Uterus (tissue), 4 donors: ENCODE measurements around the gene ALOX12B. TPM values are rescaled to one million over a fixed set of nuclear protein-coding genes. Genes with fewer than 3 reads are reported as not detected.

Experiments used
- DNase-seq, 2 donors: peaks; one replicate each; pipeline ENCODE4 v3.0.0-alpha.2; 2019 to 2020
- H3K27ac ChIP-seq, 2 donors: fragments of 200-600 bp; sonication (generic); 1 replicate in 1 of 2; 2 replicates in 1 of 2; pipeline ENCODE4 v1.5.1; 2016 to 2018
- H3K27me3 ChIP-seq, 2 donors: fragments of 200-600 bp; sonication (generic); one replicate each; pipeline ENCODE4 v1.5.1; 2018 to 2019; ENCODE audit warnings: control low read depth in 1 of 2
- H3K36me3 ChIP-seq, 2 donors: fragments of 200-600 bp; sonication (generic); one replicate each; pipeline ENCODE4 v1.5.1; 2019; ENCODE audit warnings: control low read depth in 1 of 2
- H3K4me1 ChIP-seq, 2 donors: fragments of 200-600 bp; sonication (generic); one replicate each; pipeline ENCODE4 v1.5.1; 2018 to 2019; ENCODE audit warnings: control low read depth in 1 of 2
- H3K4me3 ChIP-seq, 2 donors: fragments of 200-600 bp; sonication (generic); 1 replicate in 1 of 2; 2 replicates in 1 of 2; pipeline ENCODE4 v1.5.1; 2018 to 2019; ENCODE audit warnings: mild to moderate bottlenecking in 1 of 2
- H3K9me3 ChIP-seq, 2 donors: fragments of 200-600 bp; sonication (generic); one replicate each; pipeline ENCODE4 v1.5.1; 2019; ENCODE audit warnings: control low read depth in 1 of 2
- CTCF ChIP-seq, 4 experiments: fragments of 200-600 bp in 2 of 4; fragments of 450-650 bp in 2 of 4; sonication (generic) in 2 of 4; IDR thresholded peaks; one replicate each; pipeline ENCODE4 v1.5.1; 2016 to 2019; ENCODE audit warnings: antibody characterized with exemption in 4 of 4, mild to moderate bottlenecking in 2 of 4, moderate library complexity in 1 of 4
- POLR2A ChIP-seq, 2 donors: fragments of 450-650 bp; IDR thresholded peaks; one replicate each; pipeline ENCODE4 v1.6.1; 2016; ENCODE audit warnings: antibody characterized with exemption in 2 of 2, mild to moderate bottlenecking in 1 of 2, moderate library complexity in 1 of 2
- intact Hi-C: fragments of 100-400 bp; cut with DNase I; formaldehyde crosslinking; loops from one replicate; pipeline ENCODE4 v1.15.1; 2023; ENCODE audit warnings: low total_unique reads
- total RNA-seq, 4 donors: library from RNA; depleted of rRNA in 3 of 4; stranded (reverse); fragments of >200 nt in 3 of 4; gene quantifications; one replicate each; pipeline versions ENCODE4 v1.1.0 to v1.2.4, GENCODE V29; 2014 to 2023
- donor health status: DM: yes; HTN: yes; CAD: no.

The ALOX12B gene
- total RNA-seq, 4 donors from 2014 or later = not detected

GRCh38 chr17:8087952-8088230, 375 bp upstream of the ALOX12B start:
- Histone ChIP-seq H3K4me3 (no peak overlapping the region), H3K27ac (no peak overlapping the region), H3K27me3 (no peaks in the 10 kb centered on the region), H3K36me3 (no peaks in the 10 kb centered on the region), H3K9me3 (no peaks in the 10 kb centered on the region), H3K4me1 (no peaks in the 10 kb centered on the region)
- intact Hi-C loops = no loop called here
- TF ChIP-seq POLR2A (IDR thresholded peaks at IDR 0.05) (no peak), CTCF (IDR thresholded peaks at IDR 0.05) (no peak)
- DNase-seq = no peak

DNA sequence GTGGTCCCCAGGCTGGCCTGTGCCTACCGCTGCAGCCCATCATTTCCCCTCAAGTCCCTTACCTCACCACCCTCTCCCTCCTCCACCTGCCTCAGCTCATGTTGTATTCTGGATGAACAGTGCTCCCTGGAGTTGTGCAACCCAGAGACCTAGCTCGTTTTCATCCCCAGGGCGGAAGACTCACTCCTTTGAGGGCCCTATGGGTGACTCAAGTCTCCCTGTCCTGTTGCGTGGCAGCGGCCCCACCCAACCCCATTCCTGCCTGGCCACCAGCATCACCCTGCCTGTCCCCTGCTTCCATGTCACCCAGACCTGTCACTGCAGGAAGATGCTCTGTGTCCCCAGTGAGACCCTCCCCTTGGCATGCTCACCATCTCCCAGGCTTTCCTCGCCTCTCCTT, 3.3 kb downstream of the ALOX12B start:
- intact Hi-C loops = no loop called here
- Histone ChIP-seq H3K9me3 (no peaks in the 10 kb centered on the region), H3K27ac (no peak overlapping the region), H3K4me3 (no peak overlapping the region), H3K27me3 (no peaks in the 10 kb centered on the region), H3K36me3 (no peaks in the 10 kb centered on the region), H3K4me1 (peaks cover 0 to 4% of the 10 kb centered on the region in 2 donors)
- DNase-seq = no peak
- TF ChIP-seq CTCF (IDR thresholded peaks at IDR 0.05) (no peak), POLR2A (IDR thresholded peaks at IDR 0.05) (no peak)

DNA sequence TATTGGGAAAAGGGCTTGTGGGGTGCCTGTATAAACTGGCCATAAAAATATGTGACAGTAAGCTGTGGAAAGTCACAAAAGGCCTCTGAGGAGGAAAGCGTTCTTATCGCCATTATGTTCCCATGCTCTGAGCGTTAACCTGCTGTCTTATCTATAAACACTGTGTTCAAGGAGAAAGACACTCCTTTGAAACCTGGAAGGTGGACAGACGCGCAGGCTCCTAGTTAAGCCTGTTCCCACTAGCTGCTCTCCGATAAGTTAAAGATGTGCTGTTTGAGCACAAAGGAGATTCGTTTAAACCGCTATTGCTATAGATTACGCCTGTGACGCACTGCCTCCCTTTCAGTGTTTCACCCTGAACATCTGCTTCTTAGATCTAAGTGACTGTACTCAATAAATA, 5.2 kb downstream of the ALOX12B start:
- DNase-seq = no peak
- Histone ChIP-seq H3K27ac (no peak overlapping the region), H3K4me1 (peaks cover 0 to 7% of the 10 kb centered on the region in 2 donors), H3K4me3 (no peak overlapping the region), H3K27me3 (peaks cover 0 to 4% of the 10 kb centered on the region in 2 donors), H3K36me3 (no peaks in the 10 kb centered on the region), H3K9me3 (no peaks in the 10 kb centered on the region)
- intact Hi-C loops = no loop called here
- TF ChIP-seq POLR2A (IDR thresholded peaks at IDR 0.05) (no peak), CTCF (IDR thresholded peaks at IDR 0.05) (no peak)

GRCh38 chr17:8081876-8082275, 5.6 kb downstream of the ALOX12B start:
- no peaks in the 10 kb centered on the region for H3K36me3 ChIP-seq
- peaks cover 0 to 7% of the 10 kb centered on the region in 2 donors for H3K4me1 ChIP-seq
- DNase-seq = no peak
- H3K27ac ChIP-seq = no peak overlapping the region
- H3K9me3 ChIP-seq = no peaks in the 10 kb centered on the region
- no peak overlapping the region for H3K4me3 ChIP-seq
- TF ChIP-seq POLR2A (IDR thresholded peaks at IDR 0.05) = no peak
- peaks cover 0 to 4% of the 10 kb centered on the region in 2 donors for H3K27me3 ChIP-seq
- intact Hi-C loops = no loop called here

GRCh38 chr17:8080799-8081219, 6.7 kb downstream of the ALOX12B start:
- peaks cover 0 to 7% of the 10 kb centered on the region in 2 donors for H3K4me1 ChIP-seq
- intact Hi-C loops = no loop called here
- no peak overlapping the region for H3K27ac ChIP-seq
- H3K36me3 ChIP-seq = no peaks in the 10 kb centered on the region
- DNase-seq = no peak
- no peak for TF ChIP-seq CTCF (IDR thresholded peaks at IDR 0.05)
- TF ChIP-seq POLR2A (IDR thresholded peaks at IDR 0.05) = no peak
- H3K9me3 ChIP-seq = no peaks in the 10 kb centered on the region
- peaks cover 0 to 4% of the 10 kb centered on the region in 2 donors for H3K27me3 ChIP-seq
- H3K4me3 ChIP-seq = no peak overlapping the region

DNA sequence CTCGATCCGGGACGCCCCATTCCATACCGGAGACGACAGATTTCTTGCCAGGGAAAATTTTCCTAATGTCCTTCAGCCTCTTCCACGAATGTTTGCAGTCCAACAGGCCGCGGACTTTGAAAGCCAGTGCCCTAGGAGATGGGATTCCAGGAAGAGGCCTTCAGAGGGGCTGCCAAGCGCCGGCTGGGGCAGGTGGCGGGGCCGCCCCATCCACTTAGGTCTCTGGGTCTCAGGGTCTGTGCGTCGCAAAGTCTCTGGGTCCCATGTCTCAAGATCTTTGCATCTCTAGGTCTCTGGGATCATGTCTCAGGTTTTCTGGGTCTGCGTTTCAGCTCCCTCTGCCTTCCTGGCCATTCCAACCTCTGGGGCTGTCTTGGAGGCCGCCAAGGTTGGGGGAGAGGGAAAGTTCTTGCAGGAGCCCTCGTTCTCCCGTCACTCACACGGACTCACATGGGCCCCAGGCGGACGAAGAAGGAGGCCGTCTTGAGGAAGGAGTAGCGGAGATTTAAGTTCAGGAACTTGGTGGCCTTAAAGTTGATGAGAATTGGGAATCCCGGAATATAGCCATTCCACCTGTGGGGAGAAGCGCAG, 7.2 kb downstream of the ALOX12B start:
- intact Hi-C loops = no loop called here

More for the DNA sequence above, 7.2 kb downstream of the ALOX12B start:
- Histone ChIP-seq H3K9me3 (no peaks in the 10 kb centered on the region), H3K4me3 (peak overlapping the region in 1 of 2 donors; percentile 15), H3K27ac (no peak overlapping the region), H3K4me1 (peaks cover 0 to 7% of the 10 kb centered on the region in 2 donors), H3K27me3 (peaks cover 0 to 7% of the 10 kb centered on the region in 2 donors), H3K36me3 (no peaks in the 10 kb centered on the region)
- TF ChIP-seq CTCF (IDR thresholded peaks at IDR 0.05) = no peak
- DNase-seq = no peak
